Left colon (tissue), 2 donors: ENCODE measurements around the gene STAG3. TPM values are rescaled to one million over a fixed set of nuclear protein-coding genes. Genes with fewer than 3 reads are reported as not detected.
A peak's percentile ranks its signal among the peaks of the same experiment; 100 is the strongest.
"Not testable (repeated sequence)": the region's sequence is repeated elsewhere in the genome, so short reads cannot be mapped to it uniquely, and the experiment has no call there.

Experiments used
- ATAC-seq: fragments of 200-7000 bp; cut with Tn5 transposase; one replicate; pipeline ENCODE4 v1.9.1; 2020; ENCODE audit warnings: mild to moderate bottlenecking, moderate library complexity
- DNase-seq, 2 donors: peaks; one replicate each; pipeline ENCODE4 v3.0.0-alpha.2; 2020
- intact Hi-C, 2 donors: fragments of 100-400 bp; cut with DNase I in 1 of 2; cut with micrococcal nuclease in 1 of 2; formaldehyde crosslinking; loops; one replicate each; pipeline versions ENCODE4 v1.11.2 to v1.14.0; 2022; cut with DNase I, micrococcal nuclease
- total RNA-seq, 2 donors: library from RNA; stranded (reverse); fragmentation: NEBNext Ultra II Directional; extraction: Animal tissue kit (Norgen Biotek cat#: 25700); gene quantifications; one replicate each; pipeline ENCODE4 v1.2.1, GENCODE V29; 2021
- donor health status: DM: no; HTN: no; CAD: no.
- donor health status: DM: yes; HTN: yes; CAD: no.

Gene STAG3
- total RNA-seq, 2 donors from 2014 or later = 1.2 to 2.0 TPM

DNA sequence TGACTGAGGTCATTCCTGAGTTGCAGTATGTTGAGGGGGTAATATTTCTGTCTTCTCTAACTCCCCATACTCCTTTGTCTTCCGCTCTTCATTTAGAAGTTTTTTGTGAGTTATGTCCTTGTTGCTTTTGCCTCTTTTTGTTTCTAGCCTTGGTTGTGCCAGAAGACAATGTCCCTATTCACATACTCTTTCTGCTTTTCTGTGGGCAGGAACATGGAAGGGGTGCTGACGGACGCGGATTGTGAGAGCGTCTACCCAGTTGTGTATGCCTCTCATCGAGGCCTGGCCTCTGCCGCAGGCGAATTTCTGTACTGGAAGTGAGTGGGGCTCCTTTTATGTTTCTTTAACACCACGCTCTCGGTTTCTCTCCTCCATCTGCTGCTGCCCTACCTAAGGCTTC is 20.5 kb downstream of the STAG3 start:
- ATAC-seq = no peak
- intact Hi-C loops = no loop called here
- no peak for DNase-seq

DNA sequence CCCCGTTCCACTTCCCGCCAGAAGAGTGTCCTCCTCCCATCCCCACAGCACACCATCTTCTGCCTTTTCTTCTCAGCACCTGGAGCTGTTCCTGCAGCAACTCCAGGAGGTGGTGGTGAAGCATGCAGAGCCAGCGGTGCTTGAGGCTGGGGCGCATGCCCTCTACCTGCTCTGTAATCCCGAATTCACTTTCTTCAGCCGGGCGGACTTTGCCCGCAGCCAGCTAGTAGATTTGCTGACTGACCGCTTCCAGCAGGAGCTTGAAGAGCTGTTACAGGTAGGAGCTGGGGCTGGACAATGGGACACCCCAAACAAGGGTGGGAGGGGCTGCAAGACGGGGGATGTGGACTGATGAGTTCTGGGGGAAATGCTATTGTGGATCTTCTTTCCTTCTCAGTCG is 23.0 kb downstream of the STAG3 start:
- intact Hi-C loops = no loop called here
- ATAC-seq = peak; percentile 84
- DNase-seq = peak in 1 of 2 donors; percentile 61

DNA sequence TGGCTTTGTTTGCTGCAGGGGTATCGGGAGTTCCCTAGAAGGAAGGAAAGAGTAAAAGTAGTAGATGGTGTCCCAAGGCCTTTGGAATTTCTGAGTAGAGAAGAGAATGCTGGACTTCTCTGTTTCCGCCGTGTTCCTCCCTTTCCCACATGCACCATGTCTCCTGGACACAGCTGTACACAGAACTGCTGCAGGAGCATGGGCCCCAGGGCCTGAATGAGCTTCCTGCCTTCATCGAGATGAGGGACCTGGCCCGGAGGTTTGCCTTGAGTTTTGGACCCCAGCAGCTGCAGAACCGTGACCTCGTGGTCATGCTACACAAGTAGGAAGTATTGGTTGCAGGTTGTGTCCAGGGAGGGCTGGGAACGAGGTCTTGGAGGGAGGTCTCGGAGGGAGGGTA is 26.7 kb downstream of the STAG3 start:
- ATAC-seq (no peak), DNase-seq (no peak)
- intact Hi-C loops = no loop called here

DNA sequence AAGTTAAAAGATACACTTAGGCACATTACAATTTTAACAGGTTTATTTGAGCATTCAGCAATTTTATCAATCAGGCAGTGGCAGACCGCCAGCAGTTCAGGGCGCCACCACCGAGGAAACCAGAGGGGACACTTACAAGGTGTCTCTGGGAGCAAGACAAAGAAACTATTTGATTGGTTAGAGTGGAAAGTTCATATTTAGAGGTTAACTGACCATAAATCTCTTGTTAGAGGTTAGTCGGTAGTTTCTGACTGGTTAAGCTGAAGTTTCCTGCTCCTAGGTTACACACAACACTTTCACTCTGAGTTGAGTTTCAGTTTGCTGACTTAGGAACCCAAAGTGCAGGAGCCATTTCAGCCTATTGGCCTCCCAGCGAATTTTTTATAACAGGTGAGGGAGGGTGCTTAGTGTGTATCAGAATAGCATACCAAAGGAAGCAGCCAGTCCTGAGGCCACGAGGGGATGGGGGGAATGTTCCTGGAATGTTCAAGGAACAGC is 31.2 kb downstream of the STAG3 start:
- ATAC-seq (peak; percentile 72), DNase-seq (peak in 1 of 2 donors; percentile 48)
- intact Hi-C loops = no loop called here

DNA sequence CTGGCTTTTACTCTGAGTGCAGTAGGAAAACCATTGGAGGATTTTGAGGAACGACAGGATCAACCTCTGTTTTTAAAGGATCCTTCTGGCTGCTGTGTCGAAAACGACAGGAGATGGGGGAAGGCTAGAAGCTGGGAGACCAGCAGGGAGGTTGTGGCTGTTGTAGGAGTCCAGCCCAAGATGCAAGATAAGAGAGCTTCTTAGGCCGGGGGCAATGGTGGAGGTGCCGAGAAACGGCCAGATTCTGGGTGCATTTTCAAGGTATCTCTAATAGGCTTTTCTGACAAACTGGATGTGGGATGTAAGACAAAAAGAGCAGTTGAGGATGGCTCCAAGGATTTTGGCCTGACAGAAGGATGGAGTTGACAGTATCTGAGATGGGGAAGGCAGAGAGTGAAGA is 31.8 kb downstream of the STAG3 start:
- ATAC-seq (no peak), DNase-seq (no peak)
- intact Hi-C loops = no loop called here

DNA sequence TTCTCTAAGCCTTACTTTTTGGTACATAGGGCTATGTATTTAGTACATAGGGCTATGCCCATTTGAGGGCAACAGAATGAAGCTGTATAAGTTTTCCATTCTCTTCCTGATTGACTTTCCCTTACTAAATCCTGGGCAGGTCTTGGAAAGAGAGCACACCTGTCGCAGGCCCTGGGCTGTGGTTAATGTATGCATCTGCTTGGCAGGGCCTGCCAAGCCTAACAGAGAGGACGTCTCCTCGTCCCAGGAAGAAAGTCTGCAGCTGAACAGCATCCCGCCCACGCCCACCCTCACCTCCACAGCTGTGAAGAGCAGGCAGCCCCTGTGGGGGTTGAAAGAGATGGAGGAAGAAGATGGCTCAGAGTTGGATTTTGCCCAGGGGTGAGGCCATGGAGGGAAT is 33.1 kb downstream of the STAG3 start:
- ATAC-seq (peak; percentile 37), DNase-seq (peak in 1 of 2 donors; percentile 35)
- intact Hi-C loops = no loop called here

DNA sequence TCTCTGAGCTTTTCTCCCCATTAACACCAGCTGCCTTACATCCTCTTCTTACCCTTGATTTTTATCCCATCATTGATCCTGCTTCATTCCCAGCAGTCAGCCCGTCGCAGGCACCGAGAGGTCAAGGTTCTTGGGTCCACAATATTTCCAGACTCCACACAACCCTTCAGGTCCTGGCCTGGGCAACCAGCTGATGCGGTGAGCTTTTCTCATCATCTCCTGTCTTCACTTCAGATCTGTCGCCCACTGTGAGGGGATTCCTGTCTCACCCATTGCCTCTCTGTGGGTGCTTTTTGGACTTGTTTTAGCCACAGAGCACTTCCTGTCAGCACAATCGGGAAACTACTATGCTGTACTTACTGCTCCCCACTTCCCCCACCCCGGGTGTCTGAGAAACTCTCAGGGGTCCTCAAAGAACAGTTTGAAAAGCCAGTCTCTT is 33.6 kb downstream of the STAG3 start:
- DNase-seq (no peak), ATAC-seq (no peak)
- intact Hi-C loops = no loop called here

DNA sequence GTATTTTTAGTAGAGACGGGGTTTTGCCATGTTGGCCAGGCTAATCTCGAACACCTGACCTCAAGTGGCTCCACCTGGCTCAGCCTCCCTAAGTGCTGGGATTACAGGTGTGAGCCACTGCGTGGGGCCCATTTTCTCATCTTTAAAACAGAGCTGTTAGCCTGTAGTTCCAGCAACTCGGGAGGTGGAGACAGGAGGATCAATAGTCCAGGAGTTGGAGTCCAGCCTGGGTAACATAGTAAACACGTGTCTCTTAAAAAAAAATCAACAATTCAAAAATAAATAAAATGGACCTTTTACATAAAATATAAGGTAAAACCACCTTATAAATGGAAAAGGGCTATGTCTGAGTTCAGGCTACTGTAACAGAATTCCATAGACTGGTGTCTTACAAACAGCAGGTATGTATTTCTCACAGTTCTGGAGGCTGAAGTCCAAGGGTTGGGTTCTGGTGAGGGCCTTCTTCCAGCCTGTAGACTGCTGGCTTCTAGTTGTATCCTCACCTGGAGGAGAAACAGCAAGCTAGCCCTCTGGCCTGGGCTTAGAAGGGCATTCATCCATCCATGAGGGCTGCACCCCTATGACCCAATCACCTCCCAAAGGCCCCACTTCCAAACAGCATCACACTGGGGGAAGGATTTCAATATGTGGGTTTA is 35.0 kb downstream of the STAG3 start:
- DNase-seq (no peak), ATAC-seq (no peak)
- intact Hi-C loops = no loop called here

DNA sequence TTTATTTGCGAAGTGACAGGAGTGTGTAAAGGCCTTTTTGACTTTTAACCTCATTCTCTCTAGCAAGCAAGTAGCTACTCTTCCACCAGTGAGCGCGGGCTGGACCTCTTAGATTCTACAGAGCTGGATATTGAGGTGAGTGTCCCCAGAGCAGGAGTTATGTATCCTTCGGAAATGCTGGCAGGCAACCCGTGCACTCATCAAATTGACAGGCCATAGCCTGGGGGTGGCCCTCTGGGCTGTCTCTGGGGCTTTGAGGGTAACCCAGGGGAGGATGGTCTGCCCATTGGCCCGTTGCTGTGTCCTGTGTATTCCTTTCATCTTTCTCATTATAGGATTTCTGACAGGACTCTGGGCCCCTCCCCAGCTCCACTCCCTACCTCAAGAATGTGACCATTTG is 36.0 kb downstream of the STAG3 start:
- ATAC-seq (no peak), DNase-seq (no peak)
- intact Hi-C loops = no loop called here

DNA sequence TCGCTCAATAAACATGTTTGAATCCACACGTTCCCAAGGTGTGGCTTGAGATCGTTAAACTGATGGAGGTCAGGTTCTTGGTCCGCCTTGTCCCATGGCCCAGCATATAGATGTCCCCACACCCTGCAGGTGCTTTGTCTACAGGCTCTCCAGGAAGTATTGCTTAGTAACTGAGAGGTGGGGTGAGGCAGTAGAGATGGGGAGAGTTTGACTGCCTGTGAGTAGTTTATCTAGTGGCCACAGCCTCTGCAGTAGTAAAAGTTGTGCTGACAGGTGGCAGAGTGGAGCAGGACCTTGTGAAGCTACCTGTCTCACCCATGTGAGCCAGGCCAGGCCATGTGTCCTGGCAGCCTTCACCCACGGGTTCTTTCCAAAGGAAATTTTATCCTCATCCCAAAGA is 36.6 kb downstream of the STAG3 start:
- DNase-seq = peak; percentile 54 to 81
- ATAC-seq = peak; percentile 87
- intact Hi-C loops = not testable (repeated sequence)

DNA sequence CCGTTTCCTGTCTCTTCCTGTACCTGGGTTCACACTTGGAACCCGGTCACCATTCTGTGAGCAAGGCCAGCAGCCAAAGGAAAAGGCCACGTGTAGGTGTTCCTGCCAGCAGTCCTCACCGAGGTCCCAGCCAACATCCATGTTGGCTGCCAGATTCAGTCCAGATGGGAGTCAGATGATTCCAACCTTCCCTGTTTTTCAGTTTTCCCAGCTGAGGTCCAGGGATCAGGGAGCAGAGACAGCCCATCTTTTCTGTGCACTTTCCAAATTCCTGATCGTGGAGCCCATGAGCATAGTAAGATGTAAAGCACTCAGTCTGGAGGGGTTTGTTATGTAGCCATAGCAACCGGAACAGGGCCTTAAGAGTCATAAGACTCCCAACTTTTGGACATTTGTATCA is 38.2 kb downstream of the STAG3 start:
- ATAC-seq = no peak
- intact Hi-C loops = loop anchor here in 1 of 2 donors (2.0 kb wide), 1 partner anchor 83 kb away; no protein-coding TSS in a partner anchor
- no peak for DNase-seq

DNA sequence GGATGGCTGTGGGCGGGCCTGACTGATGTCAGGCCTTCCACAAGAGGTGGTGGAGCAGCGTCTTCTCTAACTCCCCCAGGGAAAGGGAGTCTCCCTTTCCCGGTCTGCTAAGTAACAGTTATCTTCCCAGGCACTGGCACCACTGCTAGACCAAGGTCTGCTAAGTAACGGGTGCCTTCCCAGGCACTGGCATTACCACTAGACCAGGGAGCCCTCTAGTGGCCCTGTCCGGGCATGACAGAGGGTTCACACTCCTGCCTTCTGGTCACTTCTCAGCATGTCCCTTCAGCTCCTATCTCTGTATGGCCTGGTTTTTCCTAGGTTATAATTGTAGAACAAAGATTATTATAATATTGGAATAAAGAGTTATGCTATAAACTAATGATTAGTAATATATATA is 40.2 kb downstream of the STAG3 start:
- DNase-seq = peak; percentile 79 to 93
- intact Hi-C loops = loop anchor here in 1 of 2 donors (2.0 kb wide), 1 partner anchor 85 kb away; no protein-coding TSS in a partner anchor
- ATAC-seq = peak; percentile 20

DNA sequence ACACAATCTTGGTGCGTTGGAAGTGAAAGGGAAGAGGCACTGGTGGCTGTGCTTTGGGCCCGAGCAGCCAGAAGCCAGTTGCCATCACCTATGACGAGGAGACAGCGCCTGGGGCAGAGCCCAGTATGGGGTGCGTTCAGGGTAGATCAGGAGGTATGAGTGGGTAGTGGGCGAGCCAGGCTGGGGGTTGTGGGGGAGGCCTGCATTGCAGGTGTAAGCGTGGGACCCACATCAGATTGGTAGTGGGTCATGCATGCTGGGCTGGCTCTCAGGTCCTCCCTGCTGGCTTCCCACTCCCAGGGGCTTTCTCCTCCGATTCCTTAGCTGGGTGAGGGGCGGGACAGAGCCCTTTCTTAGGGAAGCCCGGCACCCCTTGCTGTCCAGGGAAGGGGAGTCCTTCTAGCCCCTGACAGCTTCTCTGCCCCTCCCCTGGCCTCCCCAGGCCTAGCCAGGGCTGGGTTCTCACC is 41.6 kb downstream of the STAG3 start:
- ATAC-seq = no peak
- intact Hi-C loops = no loop called here
- no peak for DNase-seq

DNA sequence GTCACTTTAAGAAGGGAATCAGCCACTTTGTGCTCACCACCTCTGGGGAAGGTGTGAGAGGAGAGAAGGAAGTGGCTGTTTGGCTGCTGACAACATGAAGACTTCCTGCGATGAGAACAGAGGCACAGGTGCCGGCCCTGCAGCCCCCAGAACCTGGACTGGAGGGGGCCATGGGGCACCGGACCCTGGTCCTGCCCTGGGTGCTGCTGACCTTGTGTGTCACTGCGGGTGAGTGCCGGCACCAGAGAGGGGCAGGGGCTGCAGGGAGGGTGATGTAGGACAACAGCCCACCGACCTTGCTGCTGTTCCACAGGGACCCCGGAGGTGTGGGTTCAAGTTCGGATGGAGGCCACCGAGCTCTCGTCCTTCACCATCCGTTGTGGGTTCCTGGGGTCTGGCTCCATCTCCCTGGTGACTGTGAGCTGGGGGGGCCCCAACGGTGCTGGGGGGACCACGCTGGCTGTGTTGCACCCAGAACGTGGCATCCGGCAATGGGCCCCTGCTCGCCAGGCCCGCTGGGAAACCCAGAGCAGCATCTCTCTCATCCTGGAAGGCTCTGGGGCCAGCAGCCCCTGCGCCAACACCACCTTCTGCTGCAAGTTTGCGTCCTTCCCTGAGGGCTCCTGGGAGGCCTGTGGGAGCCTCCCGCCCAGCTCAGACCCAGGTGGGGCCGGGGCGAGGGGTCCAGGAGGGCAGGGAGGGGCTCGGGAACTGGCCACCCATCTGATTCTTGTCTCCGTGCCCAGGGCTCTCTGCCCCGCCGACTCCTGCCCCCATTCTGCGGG is 42.3 kb downstream of the STAG3 start, which contains the start of gene PVRIG:
Gene PVRIG (plus strand): TSS at position 149 of the 785 bp plus-strand sequence. CDS start 22 bp downstream, at position 171.
- ATAC-seq, intact Hi-C loops, DNase-seq: not testable (repeated sequence)

DNA sequence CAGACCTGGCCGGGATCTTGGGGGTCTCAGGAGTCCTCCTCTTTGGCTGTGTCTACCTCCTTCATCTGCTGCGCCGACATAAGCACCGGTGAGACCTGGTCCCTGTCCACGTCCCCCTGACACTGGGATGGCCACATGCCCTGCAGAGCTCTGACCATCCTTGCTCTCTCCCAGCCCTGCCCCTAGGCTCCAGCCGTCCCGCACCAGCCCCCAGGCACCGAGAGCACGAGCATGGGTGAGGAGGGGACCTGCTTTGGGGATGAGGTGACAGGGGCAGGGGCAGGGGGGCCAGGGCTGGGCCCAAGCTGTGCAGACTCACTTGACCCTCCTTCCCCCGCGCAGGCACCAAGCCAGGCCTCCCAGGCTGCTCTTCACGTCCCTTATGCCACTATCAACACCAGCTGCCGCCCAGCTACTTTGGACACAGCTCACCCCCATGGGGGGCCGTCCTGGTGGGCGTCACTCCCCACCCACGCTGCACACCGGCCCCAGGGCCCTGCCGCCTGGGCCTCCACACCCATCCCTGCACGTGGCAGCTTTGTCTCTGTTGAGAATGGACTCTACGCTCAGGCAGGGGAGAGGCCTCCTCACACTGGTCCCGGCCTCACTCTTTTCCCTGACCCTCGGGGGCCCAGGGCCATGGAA is 43.0 kb downstream of the STAG3 start:
- ATAC-seq (no peak), DNase-seq (no peak)
- intact Hi-C loops = no loop called here

DNA sequence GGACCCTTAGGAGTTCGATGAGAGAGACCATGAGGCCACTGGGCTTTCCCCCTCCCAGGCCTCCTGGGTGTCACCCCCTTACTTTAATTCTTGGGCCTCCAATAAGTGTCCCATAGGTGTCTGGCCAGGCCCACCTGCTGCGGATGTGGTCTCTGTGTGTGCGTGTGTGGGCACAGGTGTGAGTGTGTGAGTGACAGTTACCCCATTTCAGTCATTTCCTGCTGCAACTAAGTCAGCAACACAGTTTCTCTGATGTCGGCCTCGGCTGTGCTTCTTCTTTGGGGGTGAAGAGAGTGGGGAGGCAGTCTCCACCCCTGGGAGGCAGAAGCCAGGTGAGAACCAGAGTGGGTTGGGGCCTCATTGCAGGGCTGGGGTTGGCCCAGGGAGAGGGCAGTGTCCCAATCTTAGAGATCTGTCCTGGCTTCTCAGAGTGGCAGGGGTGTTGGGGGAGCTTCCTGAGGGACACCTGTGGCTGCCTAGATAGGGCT is 43.6 kb downstream of the STAG3 start:
- DNase-seq (peak; percentile 47 to 59), ATAC-seq (peak; percentile 21)
- intact Hi-C loops = no loop called here

DNA sequence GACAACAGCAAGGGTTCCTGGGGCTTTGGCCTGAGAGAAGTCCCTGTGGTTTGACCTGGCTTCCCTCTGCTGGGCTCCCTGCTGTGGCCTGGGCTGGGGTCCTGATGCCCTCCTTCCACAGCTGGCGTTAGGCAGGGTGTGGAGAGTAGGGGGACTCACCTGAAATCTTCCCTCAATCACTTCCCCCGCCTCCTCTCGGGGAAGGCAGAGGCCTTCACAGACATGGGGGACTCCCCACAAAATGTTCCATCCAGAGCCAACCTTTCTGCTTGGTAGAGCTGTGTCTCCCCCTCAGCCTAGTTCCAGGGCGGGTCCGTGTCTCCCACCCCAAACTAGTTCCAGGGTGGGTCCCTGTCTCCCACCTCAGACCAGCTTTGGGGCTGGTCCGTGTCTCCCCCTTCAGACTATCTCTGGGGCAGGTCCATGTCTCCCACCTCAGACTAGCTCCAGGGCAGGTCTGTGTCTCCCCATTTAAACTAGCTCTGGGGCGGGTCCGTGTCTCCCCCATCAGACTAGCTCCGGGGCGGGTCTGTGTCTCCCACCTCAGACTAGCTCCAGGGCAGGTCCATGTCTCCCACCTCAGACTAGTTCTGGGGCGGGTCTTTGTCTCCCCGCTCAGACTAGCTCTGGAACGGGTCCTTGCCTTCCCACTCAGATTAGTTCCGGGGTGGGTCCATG is 44.2 kb downstream of the STAG3 start:
- DNase-seq (no peak), ATAC-seq (no peak)
- intact Hi-C loops = no loop called here

DNA sequence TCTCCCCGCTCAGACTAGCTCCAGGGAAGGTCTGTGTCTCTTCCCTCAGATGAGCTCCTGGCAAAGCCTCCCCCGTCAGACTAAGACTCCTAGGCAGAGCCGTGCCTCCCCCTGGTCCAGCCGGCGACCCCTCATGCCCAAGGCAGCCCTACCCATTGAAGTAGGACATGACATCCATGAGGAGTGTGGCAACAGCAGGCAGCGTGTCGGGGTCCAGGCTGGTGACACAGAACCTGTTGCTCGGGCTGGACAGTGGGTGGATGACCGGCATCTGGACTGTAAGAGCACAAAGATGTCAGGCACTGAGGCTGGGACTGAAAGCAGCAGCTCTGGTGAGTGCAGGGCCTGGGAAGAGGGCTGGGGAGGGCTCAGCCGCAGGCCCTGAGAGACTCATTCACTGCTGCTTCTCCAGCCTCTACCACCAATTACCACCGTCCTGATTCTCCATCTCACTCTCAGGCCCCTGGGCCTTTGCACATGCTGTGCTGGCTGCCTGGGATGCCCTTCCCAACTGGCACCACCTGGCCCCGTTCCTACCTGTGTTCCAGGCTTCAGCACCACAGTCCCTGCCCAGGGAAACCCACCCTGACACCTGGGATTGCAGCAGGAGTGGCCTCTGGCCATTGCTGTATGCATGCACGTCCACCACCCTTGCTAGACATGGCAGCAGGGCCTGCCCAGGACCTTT is 44.9 kb downstream of the STAG3 start:
- DNase-seq (no peak), ATAC-seq (no peak)
- intact Hi-C loops = no loop called here
